NCI-H1092 treated with DMSO at 0.1 percent for 48 hours (cell line): ENCODE data around the gene CDC45.
A peak's percentile ranks its signal among the peaks of the same experiment; 100 is the strongest.
"Not testable (repeated sequence)": the region's sequence is repeated elsewhere in the genome, so short reads cannot be mapped to it uniquely, and the experiment has no call there.

Source experiments
- DNase-seq: peaks from one replicate; lab custom pipeline; 2025; lab: John Stamatoyannopoulos, UW

CDC45 gene

GRCh38 chr22:19479355-19480172 lies at the start of gene CDC45:
Gene CDC45, plus strand, starts transcription at chr22:19479920. Its CDS starts 49 bp downstream, at chr22:19479969.
- DNase-seq: peak; percentile 99

GRCh38 chr22:19429950-19430889 lies 49.5 kb upstream of the CDC45 start:
- DNase-seq: no peak

GRCh38 chr22:19430890-19431541 lies 48.7 kb upstream of the CDC45 start:
- DNase-seq: peak; percentile 33

GRCh38 chr22:19431649-19432132 lies 48.0 kb upstream of the CDC45 start, which contains the start of gene HIRA:
Gene HIRA, minus strand, starts transcription at chr22:19431733. Its CDS starts 257 bp downstream, at chr22:19431476.
- peak; percentile 86 for DNase-seq

- DNase-seq: peak; percentile 92
Observed at GRCh38 chr22:19432133-19432851, 47.4 kb upstream of the CDC45 start, which contains the start of gene MRPL40. Gene MRPL40, plus strand, starts transcription at chr22:19432545. Its CDS starts 10 bp downstream, at chr22:19432555.

GRCh38 chr22:19434401-19434800 lies 45.3 kb upstream of the CDC45 start:
- no peak for DNase-seq

- DNase-seq: no peak
Observed at GRCh38 chr22:19434829-19435580, 44.7 kb upstream of the CDC45 start.

- not testable (repeated sequence) for DNase-seq
Observed at GRCh38 chr22:19436444-19437161, 43.1 kb upstream of the CDC45 start.

- DNase-seq: peak; percentile 26
Observed at GRCh38 chr22:19438298-19438697, 41.4 kb upstream of the CDC45 start.

- DNase-seq: no peak
Observed at GRCh38 chr22:19440411-19441195, 39.1 kb upstream of the CDC45 start.

GRCh38 chr22:19442166-19442565 lies 37.6 kb upstream of the CDC45 start:
- no peak for DNase-seq

- no peak for DNase-seq
Observed at GRCh38 chr22:19443544-19444211, 36.0 kb upstream of the CDC45 start.

- not testable (repeated sequence) for DNase-seq
Observed at GRCh38 chr22:19445279-19445982, 34.3 kb upstream of the CDC45 start.

- no peak for DNase-seq
Observed at GRCh38 chr22:19446603-19447329, 33.0 kb upstream of the CDC45 start.

- DNase-seq: peak; percentile 98
Observed at GRCh38 chr22:19447330-19448075, 32.2 kb upstream of the CDC45 start, which contains the start of gene C22orf39. Gene C22orf39, minus strand, starts transcription at chr22:19447711. Its CDS starts 23 bp downstream, at chr22:19447688.

GRCh38 chr22:19448076-19448607 lies 31.6 kb upstream of the CDC45 start:
- DNase-seq: peak; percentile 88
